Panc1 (cell line): ENCODE measurements around the gene TAF4B.

ENCODE experiments used
- CTCF ChIP-seq: fragments of 450-650 bp; IDR thresholded peaks from 2 replicates; pipeline ENCODE4 v1.5.1; 2017; ENCODE audit warnings: mild to moderate bottlenecking
- POLR2AphosphoS5 ChIP-seq: IDR thresholded peaks from 2 replicates; pipeline ENCODE4 v1.6.1; 2012; ENCODE audit warnings: mild to moderate bottlenecking, low read depth, low read length, moderate library complexity
- REST ChIP-seq, 2 experiments: IDR thresholded peaks; 2 replicates each; pipeline ENCODE4 v1.6.1; 2011 to 2012; ENCODE audit warnings: low read depth in 2 of 2, control low read depth in 1 of 2, low read length in 1 of 2, mild to moderate bottlenecking in 1 of 2, moderate library complexity in 1 of 2; ENCODE audit not compliant: insufficient read depth in 1 of 2
- TCF7L2 ChIP-seq: IDR thresholded peaks from 2 replicates; pipeline ENCODE4 v1.6.1; 2011; ENCODE audit warnings: mild to moderate bottlenecking, low read depth, low read length, inconsistent platforms

DNA sequence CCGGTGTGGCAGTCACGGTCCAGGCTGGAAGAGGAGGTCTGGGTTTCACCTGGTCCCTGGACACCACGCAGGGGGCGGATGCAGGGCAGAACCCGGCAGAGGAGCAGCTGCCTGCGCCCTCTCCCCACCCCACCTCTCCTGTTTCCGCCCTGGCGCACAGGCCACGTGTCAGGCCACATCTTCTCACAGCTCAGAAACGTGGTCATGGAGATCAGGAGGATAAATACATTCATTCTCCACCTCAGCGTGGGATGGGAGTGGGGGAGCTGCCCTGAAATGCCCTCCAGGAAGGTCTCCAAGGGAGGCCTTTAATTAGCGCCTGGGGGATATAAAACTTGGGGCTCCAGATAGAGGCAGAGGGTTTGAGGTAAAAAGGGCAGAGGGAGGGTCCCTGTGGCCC, 180.1 kb downstream of the TAF4B start:
- no peak for TF ChIP-seq CTCF
- TF ChIP-seq REST (IDR thresholded peaks at IDR 0.05; ENCODE audit: insufficient read depth in 1 of 2, low read depth in 2 of 2, low read length in 1 of 2): no peak
- TF ChIP-seq POLR2AphosphoS5: no peak
- no peak for TF ChIP-seq TCF7L2
